Measurements from ENCODE around the gene ZNF160.
"Not testable (repeated sequence)": the region's sequence is repeated elsewhere in the genome, so short reads cannot be mapped to it uniquely, and the experiment has no call there.

The ZNF160 gene

DNA sequence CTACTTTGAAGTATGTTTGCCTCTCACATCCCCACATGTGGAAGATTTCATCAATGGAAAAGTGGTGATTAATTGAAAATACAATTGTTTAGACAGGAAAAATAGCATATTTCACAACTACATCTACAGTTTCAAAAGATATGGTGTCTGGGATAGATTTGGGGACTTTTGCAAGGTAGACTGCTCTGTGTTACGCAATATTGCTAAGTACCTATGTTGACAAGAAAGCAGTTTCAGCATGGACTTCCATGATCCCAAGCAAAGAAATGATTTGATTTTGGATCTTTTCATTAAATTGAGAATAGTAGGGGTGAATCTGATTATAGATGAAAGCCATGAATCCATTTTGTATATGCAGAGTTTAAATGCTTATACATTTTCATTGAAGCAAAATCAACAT is 10.5 kb downstream of the ZNF160 start:
- DNase-seq (ENCODE audit: low read depth, low spot score) = no peak

DNA sequence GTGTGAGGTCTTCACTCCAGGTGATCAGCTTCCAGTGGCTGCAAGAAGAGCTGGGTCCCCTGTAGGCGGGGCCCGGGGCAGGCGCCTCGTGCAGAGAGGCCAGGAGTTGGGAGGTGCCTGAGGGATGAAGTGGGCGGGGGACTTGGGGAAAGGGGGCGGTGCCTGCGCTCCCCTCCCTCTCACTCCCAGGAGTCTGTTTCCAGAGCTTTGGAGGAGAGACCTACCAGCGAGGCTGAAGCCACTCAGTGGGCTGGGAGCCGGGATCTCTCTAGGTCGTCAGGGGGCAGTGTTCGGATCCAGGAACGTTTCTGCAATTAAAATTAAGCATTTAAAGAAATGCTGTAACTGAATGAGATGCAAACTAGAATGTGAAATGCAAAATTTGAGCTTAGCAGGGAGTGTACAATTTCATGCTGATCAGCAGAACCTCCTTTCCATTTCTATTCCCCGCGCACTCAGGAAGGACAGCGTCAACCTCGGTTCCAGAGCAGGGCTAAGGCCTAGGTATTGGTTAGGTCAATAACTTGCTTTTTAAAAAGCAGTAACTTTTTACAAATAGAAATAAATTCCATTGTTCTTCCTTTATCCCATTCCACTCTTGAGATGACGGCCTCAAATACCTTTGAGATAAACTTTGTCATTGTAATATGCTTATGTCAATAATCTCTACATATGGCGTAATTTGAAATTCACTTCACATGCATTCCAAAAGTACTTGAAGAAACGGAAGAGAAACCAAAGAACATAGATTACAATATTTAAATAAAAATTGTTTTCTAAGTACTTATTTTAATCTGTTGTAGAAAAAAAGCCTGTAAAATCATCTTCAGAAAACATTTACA is 11.6 kb downstream of the ZNF160 start:
- no peak for DNase-seq (ENCODE audit: low read depth, low spot score)

DNA sequence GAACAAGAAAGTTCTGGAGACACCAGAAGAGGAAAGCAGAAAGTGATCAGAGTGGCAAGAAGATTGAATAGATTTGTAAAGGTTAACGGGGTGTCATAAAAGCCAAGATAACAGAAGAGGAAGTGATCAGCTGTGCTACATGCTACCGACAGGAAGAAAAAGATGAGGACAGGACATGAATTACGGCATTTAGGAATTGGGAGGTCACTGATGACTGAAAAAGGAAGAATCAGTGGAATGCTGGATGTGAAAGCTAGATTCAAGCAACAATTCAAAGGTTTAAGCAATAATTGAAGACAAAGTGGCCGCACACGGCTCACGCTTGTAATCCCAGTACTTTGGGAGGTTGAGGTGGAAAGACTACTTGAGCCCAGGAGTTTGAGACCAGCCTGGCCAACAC is 15.1 kb downstream of the ZNF160 start:
- no peak for DNase-seq (ENCODE audit: low read depth, low spot score)

DNA sequence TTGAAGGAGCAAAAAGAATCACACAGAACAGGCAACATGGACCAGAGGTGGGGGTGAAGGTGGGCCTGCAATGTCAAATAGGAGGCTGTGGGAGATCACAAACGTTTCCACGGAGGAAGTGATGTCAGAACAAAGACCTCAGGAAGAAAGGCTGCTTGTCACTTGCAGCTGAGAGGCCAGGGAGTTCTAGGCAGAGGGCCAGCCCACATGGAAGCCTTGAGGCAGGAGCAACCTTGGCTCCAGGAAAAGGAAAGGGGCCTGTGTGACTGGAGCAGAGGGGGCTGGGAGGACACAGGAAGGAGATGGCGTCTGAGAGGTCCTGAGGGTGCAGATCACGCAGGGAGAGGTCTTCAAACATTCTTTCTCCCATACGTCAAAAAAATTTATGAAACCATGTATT is 16.3 kb downstream of the ZNF160 start:
- DNase-seq (ENCODE audit: low read depth, low spot score) = no peak

DNA sequence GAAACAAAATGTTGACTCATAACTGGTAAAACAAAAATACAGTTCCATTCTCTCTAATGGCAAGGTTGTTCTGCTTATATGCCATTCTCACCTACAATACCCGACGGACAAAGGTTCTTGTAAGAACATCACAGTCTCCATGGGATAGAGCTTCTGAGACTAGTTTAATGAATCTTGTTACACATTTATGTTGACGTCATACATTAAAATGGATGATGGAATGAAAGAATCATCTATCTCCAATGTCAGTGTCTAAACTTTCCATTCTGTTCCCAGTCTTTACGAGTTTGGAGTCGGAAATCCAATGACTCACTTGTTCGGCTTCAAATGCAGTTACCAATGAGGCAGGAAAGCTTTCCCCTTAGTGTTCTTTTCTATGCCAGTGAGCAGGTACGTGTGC is 17.7 kb downstream of the ZNF160 start:
- DNase-seq (ENCODE audit: low read depth, low spot score) = no peak

DNA sequence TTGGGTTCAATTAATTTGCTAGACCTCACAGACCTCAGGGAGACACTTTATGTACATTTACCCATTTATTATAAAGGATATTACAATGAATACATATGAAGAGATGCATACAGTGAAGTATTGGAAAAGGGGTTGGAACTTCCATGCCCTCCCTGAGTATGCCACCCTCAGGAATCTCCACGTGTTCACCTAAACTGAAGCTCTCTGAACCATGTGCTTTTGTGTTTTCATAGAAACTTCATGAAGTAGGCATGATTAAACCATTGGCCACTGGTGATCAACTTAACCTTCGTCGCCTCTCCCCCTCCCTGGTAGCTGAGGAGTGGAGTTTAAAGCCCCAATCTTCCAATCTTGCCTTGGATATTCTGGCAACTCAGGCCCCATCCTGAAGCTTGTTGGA is 20.3 kb downstream of the ZNF160 start:
- DNase-seq (ENCODE audit: low read depth, low spot score) = no peak

DNA sequence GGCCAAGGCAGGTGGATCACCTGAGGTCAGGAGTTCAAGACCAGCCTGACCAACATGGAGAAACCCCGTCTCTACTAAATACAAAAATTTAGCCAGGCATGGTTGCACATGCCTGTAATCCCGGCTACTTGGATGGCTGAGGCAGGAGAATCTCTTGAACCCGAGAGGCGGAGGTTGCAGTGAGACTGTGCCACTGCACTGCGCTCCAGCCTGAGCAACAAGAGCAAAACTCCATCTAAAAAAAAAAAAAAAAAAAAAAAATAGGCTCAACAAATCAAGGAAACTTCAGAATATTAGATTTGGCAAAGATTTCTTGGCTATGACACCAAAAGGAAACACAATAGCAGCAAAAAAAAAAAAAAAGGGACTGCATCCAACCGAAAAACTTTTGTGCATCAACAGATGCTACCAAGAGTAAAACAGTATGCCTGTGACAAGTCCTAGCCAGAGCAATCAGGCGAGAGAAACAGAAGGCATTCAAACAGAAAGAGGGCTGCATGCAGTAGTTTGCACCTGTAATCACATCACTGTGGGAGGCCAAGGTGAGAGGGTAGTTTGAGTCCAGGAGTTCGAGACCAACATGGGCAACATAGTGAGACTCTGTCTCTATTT is 23.8 kb downstream of the ZNF160 start:
- DNase-seq (ENCODE audit: low read depth, low spot score) = no peak

DNA sequence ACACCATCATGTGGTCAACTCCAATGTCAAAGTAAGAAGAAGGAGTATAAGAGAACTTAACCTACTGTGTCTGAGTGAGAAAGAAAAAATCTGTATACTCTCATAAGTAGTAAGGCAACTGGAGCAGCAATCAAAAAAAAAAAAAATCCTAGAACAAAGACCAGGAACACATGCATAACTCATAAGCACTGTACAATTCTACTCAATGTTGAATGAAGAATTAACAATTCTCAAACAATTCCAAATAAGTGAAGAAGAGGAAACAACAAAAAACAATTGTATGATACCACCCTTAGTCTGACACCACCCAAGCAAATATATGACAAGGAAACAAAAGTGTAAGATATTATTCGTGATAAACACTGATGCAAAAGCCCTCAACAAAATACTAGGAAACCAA is 24.6 kb downstream of the ZNF160 start:
- DNase-seq (ENCODE audit: low read depth, low spot score) = no peak

DNA sequence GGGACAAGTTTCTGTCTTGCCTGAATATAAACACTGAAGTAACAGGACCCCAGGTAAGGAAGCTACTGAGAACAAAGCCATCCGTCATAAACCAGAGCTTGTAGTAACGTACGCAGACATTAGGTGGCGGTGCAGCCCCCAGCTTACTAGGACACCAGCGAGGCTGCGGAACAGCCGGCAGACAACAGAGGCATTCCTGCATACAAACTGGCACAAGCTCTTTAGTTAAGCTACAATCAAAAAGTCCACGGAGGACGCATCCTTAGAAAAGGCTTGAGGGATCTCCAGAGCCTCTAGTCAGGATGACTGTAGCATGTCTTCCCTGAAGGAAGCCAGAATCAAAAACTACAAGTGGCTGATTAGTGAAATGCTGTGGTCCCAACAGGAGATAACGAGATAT is 26.2 kb downstream of the ZNF160 start:
- DNase-seq (ENCODE audit: low read depth, low spot score) = peak; percentile 79

DNA sequence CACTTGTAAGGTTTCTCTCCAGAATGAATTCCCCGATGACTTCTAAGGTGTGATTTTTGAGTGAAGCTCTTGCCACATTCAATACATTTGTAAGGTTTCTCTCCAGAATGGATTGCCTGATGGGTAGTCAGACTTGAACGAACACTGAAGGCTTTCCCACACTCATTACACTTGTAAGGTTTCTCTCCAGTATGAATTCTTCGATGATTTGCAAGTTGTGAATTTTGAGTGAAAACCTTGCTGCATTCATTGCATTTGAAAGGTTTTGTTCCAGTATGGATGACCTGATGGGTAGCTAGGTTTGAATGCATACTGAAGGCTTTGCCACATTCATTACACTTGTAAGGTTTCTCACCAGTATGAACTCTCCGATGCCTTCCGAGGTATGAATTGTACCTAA is 34.4 kb downstream of the ZNF160 start:
- DNase-seq (ENCODE audit: low read depth, low spot score) = no peak

DNA sequence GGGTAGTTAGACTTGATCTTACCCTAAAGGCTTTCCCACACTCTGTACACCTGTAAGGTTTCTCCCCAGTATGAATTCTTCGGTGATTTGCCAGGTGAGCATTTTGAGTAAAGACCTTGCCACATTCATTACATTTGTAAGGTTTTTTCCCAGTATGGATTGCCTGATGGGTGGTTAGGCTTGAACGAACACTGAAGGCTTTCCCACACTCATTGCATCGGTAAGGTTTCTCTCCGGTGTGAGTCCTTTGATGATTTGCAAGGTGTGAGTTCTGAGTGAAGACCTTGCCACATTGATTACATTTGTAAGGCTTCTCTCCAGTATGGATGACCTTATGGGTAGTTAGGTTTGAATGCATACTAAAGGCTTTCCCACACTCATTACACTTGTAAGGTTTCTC is 35.0 kb downstream of the ZNF160 start:
- no peak for DNase-seq (ENCODE audit: low read depth, low spot score)

DNA sequence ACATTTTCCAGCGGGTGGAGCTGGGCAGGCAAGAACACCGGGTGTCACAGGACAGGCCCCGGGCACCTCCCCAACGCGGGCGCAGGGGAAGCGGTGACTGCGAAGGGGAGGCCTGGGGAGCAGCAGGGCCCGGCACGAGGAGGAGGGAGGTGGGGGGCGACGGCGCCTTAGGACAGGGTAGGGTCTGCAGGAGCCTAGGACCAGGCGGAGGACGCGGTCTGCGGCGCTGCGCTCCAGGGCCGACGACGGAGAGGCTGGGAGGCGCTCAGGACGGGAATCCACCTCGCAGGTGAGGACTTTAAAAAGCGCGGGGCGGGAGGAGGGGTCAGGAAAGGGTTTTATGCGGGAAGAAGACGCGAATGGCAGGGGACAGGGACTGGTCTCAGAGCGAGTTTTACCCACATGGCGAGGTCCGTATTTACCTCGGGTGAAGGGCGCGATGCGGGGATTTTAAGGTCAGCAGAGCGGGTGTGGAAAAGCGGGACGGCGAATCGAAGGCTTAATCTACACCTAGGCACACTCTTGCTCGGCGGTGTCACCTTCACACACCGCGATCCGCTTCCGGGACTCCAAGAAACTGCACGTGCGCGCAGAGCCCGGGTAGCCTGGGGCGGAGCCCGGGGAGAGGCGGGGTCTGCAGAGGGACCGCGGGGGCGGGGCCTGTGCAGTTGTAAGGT is 45.2 kb downstream of the ZNF160 start:
- DNase-seq (ENCODE audit: low read depth, low spot score) = peak; percentile 70

DNA sequence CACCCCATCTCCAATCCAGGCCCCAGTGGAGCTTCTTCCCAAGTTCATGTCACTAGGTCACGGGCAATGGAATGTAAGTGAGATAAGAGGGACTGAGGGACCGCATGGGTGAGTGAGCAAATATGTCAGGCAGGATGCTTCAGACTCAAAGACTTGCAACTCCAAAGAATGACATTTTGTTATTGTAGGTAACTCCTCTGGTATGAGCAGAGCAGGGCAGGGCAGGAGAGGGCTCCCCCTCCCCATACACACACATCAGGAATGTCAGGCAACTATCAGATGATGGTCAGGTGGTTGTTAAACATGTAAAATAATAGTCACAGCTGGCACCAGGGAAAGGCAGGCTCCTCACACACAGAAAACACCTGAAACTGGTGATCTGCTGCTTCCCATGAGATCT is 48.1 kb downstream of the ZNF160 start:
- DNase-seq (ENCODE audit: low read depth, low spot score) = no peak

DNA sequence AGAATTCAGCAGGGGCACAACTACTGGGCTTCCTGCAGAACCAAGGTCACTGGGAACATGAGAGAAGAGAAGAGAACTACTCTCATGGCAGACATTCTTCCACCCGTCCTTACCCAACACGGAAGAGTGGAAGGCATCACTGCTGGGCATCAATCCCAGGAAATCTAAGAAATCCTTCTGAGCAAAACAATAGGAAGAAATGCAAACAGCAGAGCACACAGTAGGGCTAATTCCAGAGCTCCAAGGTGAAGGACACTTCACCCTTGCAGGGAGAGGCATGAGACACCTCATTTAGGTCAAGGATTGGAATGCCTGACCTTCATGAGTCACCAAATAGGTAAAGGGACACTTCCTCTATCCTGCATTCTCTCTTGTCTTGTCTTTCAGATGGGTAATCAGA is 55.8 kb downstream of the ZNF160 start:
- no peak for DNase-seq (ENCODE audit: low read depth, low spot score)

DNA sequence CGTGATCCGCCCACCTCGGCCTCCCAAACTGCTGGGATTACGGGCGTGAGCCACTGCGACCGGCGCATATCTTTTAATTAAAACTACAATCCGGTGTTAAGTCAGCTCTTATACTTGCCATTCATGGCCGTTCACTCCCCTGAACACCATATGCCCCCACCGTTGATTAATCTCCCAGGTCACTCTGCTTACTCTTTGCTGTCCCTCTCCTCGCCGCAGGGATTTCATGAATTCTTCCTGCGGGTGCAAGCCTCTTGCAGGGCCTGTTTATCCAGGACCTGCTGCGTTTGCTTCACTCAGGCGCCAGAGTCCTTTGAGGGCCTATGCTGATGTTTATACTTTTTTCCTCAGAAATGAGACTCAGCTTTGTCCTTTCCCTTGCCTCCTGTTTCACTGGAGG is 57.7 kb downstream of the ZNF160 start:
- DNase-seq (ENCODE audit: low read depth, low spot score) = no peak

DNA sequence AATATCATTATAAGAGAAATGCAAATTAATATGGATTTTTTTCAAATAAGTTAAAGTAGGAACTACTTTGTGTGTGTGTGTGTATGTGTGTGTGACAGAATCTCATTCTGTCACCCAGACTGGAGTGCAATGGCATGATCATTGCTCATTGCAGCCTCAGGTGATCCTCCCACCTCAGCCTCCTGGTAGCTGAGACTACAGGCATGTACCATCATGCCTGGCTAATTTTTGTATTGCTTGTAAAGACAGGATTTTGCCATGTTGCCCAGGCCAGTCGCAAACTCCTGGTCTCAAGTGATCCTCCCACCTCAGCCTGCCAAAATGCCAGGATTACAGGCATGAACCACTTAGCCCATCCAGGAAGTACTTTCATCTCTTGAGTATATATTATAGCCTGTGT is 61.9 kb downstream of the ZNF160 start:
- no peak for DNase-seq (ENCODE audit: low read depth, low spot score)

DNA sequence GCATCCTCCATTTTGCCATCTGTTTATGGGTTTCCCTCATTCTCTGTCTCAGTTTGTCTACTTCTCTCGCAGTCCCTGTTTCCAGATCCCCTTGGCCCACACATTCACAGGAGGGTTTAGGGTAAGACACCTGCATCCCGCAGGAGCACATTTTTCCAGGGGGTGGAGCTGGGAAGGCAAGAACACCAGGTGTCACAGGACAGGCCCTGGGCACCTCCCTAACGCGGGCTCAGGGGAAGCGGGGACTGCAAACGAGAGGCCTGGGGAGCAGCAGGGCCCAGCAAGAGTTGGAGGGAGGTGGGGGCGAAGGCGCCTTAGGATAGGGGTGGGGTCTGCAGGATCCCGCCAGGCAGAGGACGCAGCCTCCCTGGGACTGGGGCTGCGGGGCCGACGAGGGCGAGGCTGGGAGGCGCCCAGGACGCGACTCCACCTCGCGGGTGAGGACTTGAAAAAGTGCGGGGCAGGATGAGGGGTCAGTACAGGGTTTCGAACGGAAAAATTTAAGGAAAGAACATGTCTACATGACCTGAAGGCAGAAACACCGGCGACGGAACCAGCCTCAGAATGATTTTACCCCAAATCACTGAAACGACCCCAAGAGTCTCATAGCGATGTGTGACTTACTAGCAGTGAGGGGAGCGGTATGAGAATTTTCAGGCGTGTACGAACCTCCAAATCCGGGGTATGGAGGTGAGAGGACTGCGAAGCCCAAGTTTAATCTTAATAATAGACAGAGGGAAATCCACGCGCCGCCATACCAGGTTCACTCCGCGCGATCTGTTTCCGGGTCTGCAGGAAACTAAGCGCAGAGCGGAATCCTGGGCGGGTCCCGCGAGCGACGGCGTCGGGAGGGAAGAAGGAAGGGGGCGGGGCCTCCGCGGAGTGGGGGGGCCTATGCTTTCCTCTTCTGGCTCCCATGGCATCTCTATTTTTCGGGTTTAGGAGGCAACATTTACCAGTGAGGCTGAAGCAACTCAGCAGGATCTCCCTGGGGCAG is 65.8 kb downstream of the ZNF160 start:
- no peak for DNase-seq (ENCODE audit: low read depth, low spot score)

DNA sequence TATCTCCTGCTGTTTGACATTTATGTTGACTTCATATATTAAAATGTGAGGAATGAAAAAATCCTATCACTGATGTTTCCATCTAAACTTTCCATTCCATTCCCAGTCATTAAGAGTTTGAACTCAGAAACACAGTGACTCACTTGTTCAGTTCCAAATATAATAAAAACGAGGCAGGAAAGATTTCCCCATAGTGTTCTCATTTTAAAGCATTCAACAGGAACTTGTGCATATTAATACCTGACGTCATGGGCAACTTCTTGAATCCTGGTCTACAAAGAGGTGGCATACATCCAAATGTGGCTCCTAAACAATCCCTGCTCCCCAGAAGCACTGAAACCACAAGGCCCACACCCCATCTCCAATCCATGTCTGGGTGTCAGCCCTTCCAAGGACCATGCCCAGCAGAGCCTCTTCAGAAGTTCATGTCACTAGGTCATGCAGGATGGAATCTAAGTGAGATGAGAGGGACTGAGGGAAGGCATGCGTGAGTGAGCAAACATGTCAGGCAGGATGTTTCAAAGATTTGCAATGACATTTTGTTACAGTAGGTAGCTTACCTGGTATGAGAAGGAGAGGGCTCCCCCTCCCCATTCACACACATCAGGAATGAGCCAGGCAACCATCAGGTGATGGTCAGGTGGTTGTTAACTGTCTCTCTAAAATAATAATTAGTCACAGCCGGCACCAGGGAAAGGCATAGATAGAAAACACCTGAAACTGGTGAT is 68.1 kb downstream of the ZNF160 start:
- no peak for DNase-seq (ENCODE audit: low read depth, low spot score)

DNA sequence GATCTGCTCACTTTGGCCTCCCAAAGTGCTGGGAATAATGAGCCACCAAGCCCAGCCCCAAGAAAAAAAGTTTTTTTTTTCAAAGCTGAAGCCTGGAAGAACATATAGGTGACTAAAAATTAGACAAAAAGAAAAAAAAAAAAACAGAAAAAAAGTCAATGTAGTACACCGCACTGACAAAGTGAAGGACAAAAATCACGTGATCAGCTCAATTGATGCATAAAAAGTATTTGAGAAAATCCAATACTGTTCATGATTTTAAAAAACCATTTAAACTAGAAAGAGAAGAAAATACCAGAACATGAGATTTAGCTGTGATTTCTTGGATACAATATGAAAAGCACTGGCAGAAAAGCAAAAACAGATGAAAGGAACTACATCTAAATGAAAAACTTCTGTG is 69.2 kb downstream of the ZNF160 start:
- DNase-seq (ENCODE audit: low read depth, low spot score) = no peak

DNA sequence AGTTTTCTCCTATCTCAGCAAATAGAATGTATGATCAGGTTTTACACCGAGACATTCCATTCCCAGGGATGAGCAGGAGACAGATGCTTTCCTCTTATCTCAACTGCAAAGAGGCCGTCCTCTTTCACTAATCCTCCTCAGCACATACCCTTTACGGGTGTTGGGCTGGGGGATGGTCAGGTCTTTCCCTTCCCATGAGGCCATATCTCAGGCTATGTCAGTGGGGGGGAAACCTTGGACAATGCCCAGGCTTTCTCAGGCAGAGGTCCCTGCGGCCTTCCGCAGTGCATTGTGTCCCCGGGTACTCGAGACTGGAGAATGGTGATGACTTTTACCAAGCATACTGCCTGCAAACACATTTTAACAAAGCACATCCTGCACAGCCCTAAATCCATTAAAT is 74.9 kb downstream of the ZNF160 start:
- not testable (repeated sequence) for DNase-seq (ENCODE audit: low read depth, low spot score)

DNA sequence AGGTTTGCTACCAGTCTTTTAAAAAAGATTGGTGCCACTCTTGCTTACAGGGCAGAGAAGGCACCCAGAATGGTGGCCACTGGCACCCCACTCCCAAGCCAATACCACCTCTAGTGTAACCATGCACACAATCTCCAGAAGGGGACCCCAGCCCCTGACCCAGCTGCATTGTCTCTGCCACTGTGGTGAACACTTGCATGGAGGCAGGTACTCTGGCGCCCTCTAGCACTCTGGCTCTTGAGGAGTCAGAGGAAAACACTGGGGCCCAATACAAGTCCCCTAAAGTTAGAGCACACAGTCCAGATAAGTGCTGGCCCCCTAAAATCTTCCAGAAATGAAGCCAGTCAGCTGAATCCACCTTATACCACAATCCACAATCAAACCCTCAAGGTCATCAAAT is 83.5 kb downstream of the ZNF160 start:
- DNase-seq (ENCODE audit: low read depth, low spot score) = peak; percentile 67
